ENCODE results near the gene AFAP1L2. TPM values are rescaled to one million over a fixed set of nuclear protein-coding genes. Genes with fewer than 3 reads are reported as not detected.

The AFAP1L2 gene
- total RNA-seq, 2 experiments from 2014 or later: 1.1 to 1.2 TPM

DNA sequence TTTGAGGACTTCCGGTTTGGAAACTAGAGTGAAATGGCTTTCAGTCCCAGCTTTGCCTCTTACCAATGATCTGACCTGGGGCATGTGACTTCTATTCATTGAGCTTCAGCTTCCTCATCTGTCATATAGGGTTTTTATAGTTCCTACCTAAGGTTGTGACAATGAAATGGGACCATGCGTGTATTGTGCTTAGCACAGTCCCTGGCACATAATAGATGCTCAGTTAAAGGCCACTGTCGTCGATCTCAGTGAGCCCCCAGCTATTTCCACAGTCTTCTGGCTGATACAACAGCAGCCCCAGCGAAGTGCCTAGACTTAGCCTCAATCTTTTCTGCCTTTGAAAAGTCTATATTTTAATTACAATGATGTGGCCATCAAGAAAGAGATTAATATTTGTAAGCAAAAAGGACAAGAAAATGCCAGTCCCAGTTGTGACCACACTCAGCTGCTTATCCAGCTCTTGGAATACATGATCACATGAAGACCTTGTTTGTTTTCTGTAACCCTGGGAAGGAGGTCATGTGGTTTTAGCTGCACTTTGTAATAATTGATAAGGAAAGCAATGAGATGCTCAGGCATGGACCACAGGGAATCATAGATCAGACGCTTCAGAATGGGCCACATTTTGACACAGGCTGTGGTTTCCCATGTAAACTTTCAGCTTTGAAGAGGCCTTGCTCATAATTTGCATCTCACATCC is 120.6 kb downstream of the AFAP1L2 start:
- CTCF ChIA-PET: interaction anchor here (1.7 kb wide), 1 partner anchor 20 kb away, joined by 7 read pairs; no protein-coding TSS in a partner anchor

DNA sequence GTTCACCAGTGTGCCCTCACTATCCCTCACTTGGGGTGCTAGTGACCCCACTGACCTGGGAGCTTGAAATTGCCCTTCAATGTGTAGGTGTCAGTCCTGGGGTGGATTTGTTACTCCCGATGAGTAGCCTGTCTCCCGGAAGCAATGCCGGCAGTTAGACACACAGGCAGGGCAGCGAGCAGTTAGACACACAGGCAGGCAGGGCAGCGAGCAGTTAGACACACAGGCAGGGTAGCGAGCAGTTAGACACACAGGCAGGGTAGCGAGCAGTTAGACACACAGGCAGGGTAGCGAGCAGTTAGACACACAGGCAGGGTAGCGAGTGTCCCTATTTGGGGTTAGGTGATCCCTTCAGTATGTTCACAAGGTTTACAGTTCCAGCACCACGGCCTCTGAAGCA is 121.2 kb downstream of the AFAP1L2 start:
- no peak overlapping the region for H3K4me3 Mint-ChIP-seq
- H3K36me3 Mint-ChIP-seq: no peaks in the 10 kb centered on the region
- CTCF ChIA-PET: interaction anchor here (0.7 to 1.7 kb wide), 2 partner anchors 21 to 151 kb away, joined by 4 to 7 read pairs; no protein-coding TSS in a partner anchor
- no peak for DNase-seq
- no peaks in the 10 kb centered on the region for H3K9me3 Mint-ChIP-seq
- H3K27me3 Mint-ChIP-seq: peaks cover 6% of the 10 kb centered on the region
- intact Hi-C loops (cut with micrococcal nuclease): no loop called here
- H3K4me1 Mint-ChIP-seq (ENCODE audit: low read depth): no peaks in the 10 kb centered on the region
- POLR2A ChIA-PET: no interaction called here
- no peak overlapping the region for H3K27ac Mint-ChIP-seq

More for the DNA sequence above, 120.6 kb downstream of the AFAP1L2 start:
- H3K36me3 Mint-ChIP-seq: no peaks in the 10 kb centered on the region
- no peaks in the 10 kb centered on the region for H3K4me1 Mint-ChIP-seq (ENCODE audit: low read depth)
- no peaks in the 10 kb centered on the region for H3K9me3 Mint-ChIP-seq
- no peak overlapping the region for H3K4me3 Mint-ChIP-seq
- intact Hi-C loops (cut with micrococcal nuclease): no loop called here
- peaks cover 1% of the 10 kb centered on the region for H3K27me3 Mint-ChIP-seq
- no peak for DNase-seq
- POLR2A ChIA-PET: no interaction called here
- no peak overlapping the region for H3K27ac Mint-ChIP-seq

DNA sequence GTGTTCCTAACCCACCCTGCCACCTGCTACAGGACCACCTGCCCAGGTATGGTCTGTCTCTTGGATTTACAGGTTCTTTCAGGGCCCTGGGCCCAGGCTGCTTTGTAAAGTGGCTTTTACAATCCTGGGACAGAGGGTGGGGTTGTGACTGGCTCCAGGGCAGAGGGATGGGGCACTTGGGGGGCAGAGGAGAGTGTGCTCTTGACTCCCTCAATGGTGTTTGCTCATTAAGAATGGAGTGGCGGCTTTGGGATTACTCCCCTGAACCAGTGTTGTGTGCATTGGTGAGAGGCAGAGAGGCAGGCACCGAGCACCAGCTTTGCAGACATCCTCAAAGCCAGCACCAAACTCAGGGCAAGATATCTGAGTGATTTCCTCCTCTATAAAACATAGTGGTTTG is 121.8 kb downstream of the AFAP1L2 start:
- ChIA-PET POLR2A (no interaction called here), CTCF (interaction anchor here (0.7 to 1.7 kb wide), 2 partner anchors 21 to 151 kb away, joined by 4 to 7 read pairs; no protein-coding TSS in a partner anchor)
- peaks cover 7% of the 10 kb centered on the region for H3K27me3 Mint-ChIP-seq
- no peak overlapping the region for H3K4me3 Mint-ChIP-seq
- no peaks in the 10 kb centered on the region for H3K9me3 Mint-ChIP-seq
- H3K27ac Mint-ChIP-seq: no peak overlapping the region
- DNase-seq: no peak
- no peaks in the 10 kb centered on the region for H3K4me1 Mint-ChIP-seq (ENCODE audit: low read depth)
- no peaks in the 10 kb centered on the region for H3K36me3 Mint-ChIP-seq
- intact Hi-C loops (cut with micrococcal nuclease): no loop called here

DNA sequence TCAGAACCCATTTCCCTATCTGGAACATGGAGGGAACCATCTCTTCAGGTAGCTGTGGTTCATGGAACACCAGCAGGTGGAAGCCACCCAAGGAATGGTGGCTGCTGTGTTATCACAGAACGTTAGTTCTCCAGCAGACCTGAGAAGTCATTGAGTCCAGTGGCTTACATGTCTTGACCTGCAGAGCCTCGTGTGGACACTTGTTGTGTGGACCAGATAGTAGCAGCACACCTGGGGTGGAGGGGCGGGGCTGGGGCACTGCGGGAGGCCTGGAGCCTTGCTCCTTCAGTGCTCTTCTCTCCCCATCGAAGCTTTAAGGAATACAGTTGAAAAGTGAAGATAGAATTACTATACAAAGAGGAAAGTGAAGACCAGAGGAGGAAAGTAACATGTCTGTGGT is 122.8 kb downstream of the AFAP1L2 start:
- H3K36me3 Mint-ChIP-seq: no peaks in the 10 kb centered on the region
- H3K4me1 Mint-ChIP-seq (ENCODE audit: low read depth): no peaks in the 10 kb centered on the region
- H3K27ac Mint-ChIP-seq: no peak overlapping the region
- no peak overlapping the region for H3K4me3 Mint-ChIP-seq
- peaks cover 9% of the 10 kb centered on the region for H3K27me3 Mint-ChIP-seq
- no peak for DNase-seq
- POLR2A ChIA-PET: no interaction called here
- intact Hi-C loops (cut with micrococcal nuclease): no loop called here
- CTCF ChIA-PET: no interaction called here
- H3K9me3 Mint-ChIP-seq: no peaks in the 10 kb centered on the region

DNA sequence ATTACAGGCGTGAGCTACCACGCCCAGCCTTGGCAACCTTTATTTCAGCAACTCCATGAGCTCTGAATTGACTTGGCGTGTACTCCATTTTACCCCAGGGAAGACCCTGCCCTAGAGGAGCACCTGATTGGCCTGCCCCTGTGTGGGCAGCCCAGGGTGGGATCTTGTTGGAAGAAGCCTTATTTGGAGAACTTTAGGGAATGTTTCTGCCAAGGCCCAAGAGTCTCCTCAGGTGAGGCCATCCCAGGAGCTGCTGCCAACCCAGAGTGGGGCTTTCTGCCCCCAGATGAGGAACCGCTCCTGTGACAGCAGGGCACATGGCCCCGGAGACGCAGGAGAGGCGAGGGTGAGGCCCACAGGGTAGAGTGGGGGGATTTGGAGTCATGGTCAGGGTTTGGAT is 123.3 kb downstream of the AFAP1L2 start:
- Mint-ChIP-seq H3K27me3 (peaks cover 9% of the 10 kb centered on the region), H3K4me3 (no peak overlapping the region), H3K4me1 (ENCODE audit: low read depth) (no peaks in the 10 kb centered on the region), H3K9me3 (no peaks in the 10 kb centered on the region), H3K36me3 (no peaks in the 10 kb centered on the region), H3K27ac (no peak overlapping the region)
- ChIA-PET CTCF (no interaction called here), POLR2A (no interaction called here)
- intact Hi-C loops (cut with micrococcal nuclease): no loop called here
- no peak for DNase-seq

DNA sequence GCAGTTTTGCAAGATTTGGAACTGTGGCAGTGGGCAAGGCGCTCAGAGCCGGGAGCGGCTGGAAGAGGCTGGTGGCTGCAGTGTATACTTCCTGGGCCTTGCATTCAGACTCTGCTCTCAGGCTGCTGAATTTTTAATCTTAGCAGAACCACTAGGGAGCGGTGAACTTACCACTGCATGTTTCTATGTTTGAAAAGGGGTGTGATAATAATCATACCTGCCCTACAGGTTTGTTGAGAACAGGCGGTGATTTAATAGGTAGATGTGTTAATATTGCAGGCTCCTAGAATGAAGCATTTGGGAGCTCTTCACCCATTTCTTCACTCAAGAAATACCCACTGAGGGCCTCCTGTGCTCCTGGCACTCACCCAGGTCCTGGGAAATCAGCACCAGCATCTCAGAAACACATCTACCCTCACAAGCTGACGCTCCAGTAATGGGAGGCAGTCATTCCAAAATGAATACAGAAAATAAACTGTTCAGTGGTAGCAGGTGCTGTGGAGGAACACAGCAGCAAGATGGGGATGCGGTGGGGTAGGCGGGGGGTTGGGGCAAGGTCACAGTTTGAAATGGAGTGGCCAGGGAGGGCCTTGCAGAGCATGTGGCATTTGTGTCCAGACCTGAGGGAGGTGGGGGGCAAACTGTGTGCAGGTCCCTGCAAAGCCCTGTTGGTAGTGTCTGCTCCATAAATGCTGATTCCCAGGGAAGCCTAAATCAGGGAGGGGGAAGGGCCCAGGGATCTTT is 124.2 kb downstream of the AFAP1L2 start:
- Mint-ChIP-seq H3K4me1 (ENCODE audit: low read depth) (no peaks in the 10 kb centered on the region), H3K4me3 (no peak overlapping the region), H3K9me3 (no peaks in the 10 kb centered on the region), H3K27me3 (peaks cover 9% of the 10 kb centered on the region), H3K27ac (no peak overlapping the region), H3K36me3 (no peaks in the 10 kb centered on the region)
- POLR2A ChIA-PET: no interaction called here
- no peak for DNase-seq
- intact Hi-C loops (cut with micrococcal nuclease): no loop called here
- CTCF ChIA-PET: no interaction called here

DNA sequence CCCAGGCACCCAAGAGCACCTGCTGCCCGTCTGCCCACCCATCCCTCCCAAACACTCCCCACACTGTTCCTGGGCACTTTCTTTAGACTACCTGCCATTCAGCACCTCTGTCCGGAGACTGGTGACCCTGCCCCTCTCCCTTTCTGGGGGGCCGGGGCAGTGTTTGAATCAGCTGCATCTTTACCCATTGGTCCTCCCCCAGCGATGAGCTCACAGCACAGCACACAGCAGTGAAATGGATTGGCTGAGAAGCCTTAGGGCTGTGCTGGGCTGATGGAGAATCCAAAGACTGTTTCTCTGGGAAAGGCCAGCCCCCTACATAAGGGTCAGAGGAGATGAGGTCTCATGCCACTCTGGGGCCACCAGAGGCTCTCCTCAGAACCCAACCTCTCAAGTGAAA is 125.0 kb downstream of the AFAP1L2 start:
- CTCF ChIA-PET: no interaction called here
- Mint-ChIP-seq H3K36me3 (no peaks in the 10 kb centered on the region), H3K4me3 (no peak overlapping the region), H3K27me3 (peaks cover 9% of the 10 kb centered on the region), H3K9me3 (no peaks in the 10 kb centered on the region), H3K4me1 (ENCODE audit: low read depth) (no peaks in the 10 kb centered on the region), H3K27ac (no peak overlapping the region)
- POLR2A ChIA-PET: no interaction called here
- intact Hi-C loops (cut with micrococcal nuclease): no loop called here
- no peak for DNase-seq

DNA sequence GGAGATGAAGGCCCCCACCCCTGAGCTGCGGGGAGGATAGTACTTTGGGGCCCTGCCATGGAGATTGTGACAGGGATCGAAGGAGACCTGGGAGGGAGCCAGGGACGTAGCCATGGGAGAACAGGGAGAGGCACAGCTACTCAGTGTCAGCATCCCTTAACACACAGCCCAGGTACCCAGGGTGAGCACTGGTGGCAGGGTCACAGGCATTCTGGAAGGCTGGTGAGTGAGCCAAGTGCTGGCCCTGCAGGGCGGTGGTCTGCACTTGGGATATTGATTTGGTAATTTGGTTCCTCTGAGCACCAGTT is 125.5 kb downstream of the AFAP1L2 start:
- CTCF ChIA-PET: no interaction called here
- DNase-seq: no peak
- H3K4me1 Mint-ChIP-seq (ENCODE audit: low read depth): no peaks in the 10 kb centered on the region
- H3K27ac Mint-ChIP-seq: no peak overlapping the region
- no peak overlapping the region for H3K4me3 Mint-ChIP-seq
- H3K27me3 Mint-ChIP-seq: peaks cover 10% of the 10 kb centered on the region
- intact Hi-C loops (cut with micrococcal nuclease): no loop called here
- POLR2A ChIA-PET: no interaction called here
- no peaks in the 10 kb centered on the region for H3K36me3 Mint-ChIP-seq
- H3K9me3 Mint-ChIP-seq: no peaks in the 10 kb centered on the region

DNA sequence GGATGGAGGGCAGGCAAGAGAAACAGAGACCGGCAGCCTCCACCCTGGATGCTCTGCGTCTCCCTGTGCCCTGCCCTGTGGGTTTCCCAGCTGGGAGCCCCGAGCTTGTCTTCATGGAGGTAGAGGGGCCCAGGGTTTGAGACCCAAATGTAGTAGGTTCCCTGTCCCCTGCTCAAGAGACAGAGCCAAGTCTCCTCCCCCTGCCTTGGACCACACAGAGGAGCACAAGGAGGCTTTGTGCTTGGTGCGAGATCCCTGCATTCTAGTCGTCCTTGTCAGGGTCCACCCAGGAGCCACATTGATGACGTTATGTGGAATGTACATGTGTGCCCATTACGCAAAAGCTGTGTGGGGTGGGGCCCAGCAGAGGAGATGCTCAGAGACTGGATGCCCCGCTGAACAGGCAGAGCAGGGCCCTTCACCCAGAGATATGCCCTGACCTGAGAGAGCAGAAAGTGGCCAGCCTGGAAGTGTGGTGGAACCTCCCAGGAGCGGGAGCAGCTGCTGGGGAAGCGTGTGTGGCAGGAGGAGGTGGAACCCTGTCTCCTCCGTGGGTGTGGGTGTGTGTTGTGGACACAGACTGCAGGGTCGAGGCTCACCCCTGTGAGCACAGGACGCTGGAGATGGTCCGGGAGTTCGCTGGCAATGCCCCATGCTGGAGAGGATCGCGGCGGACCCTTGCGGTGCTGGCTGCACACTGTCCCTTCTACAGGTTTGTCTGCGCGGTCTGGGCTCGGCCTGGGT is 126.0 kb downstream of the AFAP1L2 start:
- Mint-ChIP-seq H3K9me3 (no peaks in the 10 kb centered on the region), H3K27me3 (peaks cover 11% of the 10 kb centered on the region), H3K27ac (no peak overlapping the region), H3K4me3 (no peak overlapping the region), H3K4me1 (ENCODE audit: low read depth) (no peaks in the 10 kb centered on the region), H3K36me3 (no peaks in the 10 kb centered on the region)
- DNase-seq: no peak
- intact Hi-C loops (cut with micrococcal nuclease): no loop called here
- CTCF ChIA-PET: no interaction called here
- POLR2A ChIA-PET: no interaction called here

DNA sequence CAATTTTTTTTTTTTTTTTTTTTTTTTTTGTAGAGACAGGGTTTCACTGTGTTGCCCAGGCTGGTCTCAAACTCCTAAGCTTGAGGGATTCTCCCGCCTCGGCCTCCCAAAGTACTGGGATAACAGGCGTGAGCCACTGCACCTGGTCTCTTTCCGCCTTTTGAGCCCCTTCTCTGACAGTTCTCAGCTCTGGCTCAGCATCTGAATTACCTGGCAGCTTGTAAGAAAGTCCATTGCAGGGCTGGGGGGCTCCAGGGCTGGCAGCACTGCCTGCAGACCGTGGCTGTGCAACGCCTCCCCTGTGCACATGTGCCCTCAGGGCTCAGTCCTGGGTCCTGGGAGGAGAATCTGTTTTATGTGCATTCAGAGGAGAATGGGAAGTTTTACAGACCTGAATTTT is 127.6 kb downstream of the AFAP1L2 start:
- CTCF ChIA-PET: interaction anchor here (1.2 kb wide), 1 partner anchor 27 kb away, joined by 5 read pairs; no protein-coding TSS in a partner anchor
- no peak for DNase-seq
- no peaks in the 10 kb centered on the region for H3K4me1 Mint-ChIP-seq (ENCODE audit: low read depth)
- no peaks in the 10 kb centered on the region for H3K9me3 Mint-ChIP-seq
- intact Hi-C loops (cut with micrococcal nuclease): no loop called here
- H3K27ac Mint-ChIP-seq: no peak overlapping the region
- peaks cover 15% of the 10 kb centered on the region for H3K27me3 Mint-ChIP-seq
- POLR2A ChIA-PET: no interaction called here
- H3K4me3 Mint-ChIP-seq: no peak overlapping the region
- no peaks in the 10 kb centered on the region for H3K36me3 Mint-ChIP-seq

DNA sequence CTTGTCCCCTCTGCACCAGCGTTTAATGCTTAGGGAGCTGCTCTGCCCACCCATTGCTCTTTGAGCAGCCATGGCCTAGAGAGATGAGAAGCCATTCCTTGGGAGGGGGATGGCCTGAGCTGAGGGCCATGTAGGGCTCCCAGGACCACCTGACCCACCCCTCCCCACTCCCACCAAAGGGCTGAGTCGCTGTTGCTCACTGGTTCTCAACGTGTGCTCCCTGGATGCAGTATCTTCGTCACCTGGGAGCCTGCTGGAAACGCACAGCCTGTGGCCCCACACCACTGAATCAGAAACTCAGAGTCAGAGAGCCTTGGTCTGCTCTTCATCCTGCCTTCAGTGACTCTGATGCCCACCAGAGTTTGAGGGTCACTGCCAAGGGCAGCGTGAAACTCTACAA is 128.2 kb downstream of the AFAP1L2 start:
- Mint-ChIP-seq H3K27me3 (peaks cover 15% of the 10 kb centered on the region), H3K4me3 (no peak overlapping the region), H3K27ac (no peak overlapping the region), H3K9me3 (no peaks in the 10 kb centered on the region), H3K36me3 (no peaks in the 10 kb centered on the region), H3K4me1 (ENCODE audit: low read depth) (no peaks in the 10 kb centered on the region)
- intact Hi-C loops (cut with micrococcal nuclease): no loop called here
- POLR2A ChIA-PET: no interaction called here
- DNase-seq: no peak
- CTCF ChIA-PET: no interaction called here

DNA sequence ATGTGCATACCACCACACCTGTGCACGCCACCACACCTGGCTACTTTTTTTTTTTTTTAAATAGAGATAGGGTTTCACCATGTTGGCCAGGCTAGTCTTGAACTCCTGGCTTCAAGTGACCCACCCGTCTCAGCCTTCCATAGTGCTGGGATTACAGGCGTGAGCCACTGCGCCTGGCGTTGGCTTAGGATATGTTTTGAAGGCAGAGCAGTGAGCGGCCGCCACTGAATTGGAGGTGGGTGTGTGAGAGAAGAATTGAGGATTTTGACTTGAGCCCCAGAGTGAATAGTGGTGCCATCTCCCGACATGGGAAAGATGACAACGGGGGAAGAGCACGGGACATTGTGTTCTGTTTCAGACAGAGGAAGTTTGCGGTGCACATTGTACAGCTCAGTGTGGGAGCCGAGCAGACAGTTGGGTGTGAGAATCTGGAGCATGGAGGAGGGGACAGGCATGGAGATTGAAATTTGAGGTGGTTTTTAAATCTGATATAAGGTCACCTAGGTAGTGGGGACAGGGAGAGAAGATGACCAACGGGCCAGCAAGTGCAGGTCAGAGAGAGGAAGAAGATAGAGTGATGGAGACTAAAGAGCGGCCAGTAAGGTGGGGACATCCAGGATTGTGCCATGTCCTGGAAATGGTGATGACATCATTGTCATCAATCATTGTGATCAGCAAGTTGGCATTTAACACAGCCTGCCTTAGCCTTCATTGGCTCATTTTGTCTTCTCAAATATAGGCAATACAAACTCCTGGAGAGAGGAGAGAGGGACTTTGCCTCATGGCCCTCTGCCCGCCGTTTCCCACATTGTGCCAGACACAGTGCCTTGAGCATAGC is 129.5 kb downstream of the AFAP1L2 start:
- Mint-ChIP-seq H3K27me3 (peaks cover 19% of the 10 kb centered on the region), H3K9me3 (no peaks in the 10 kb centered on the region), H3K27ac (no peak overlapping the region), H3K4me1 (ENCODE audit: low read depth) (no peaks in the 10 kb centered on the region), H3K36me3 (no peaks in the 10 kb centered on the region), H3K4me3 (no peak overlapping the region)
- POLR2A ChIA-PET: no interaction called here
- intact Hi-C loops (cut with micrococcal nuclease): no loop called here
- DNase-seq: no peak
- CTCF ChIA-PET: no interaction called here
